HUES6 (cell line): ENCODE measurements around the gene FRMPD2.
"Not testable (repeated sequence)": the region's sequence is repeated elsewhere in the genome, so short reads cannot be mapped to it uniquely, and the experiment has no call there.

Source experiments
- H3K27ac ChIP-seq: 2 replicates; pipeline ENCODE4 v1.7.0; 2013; ENCODE audit warnings: low read depth, mild to moderate bottlenecking, low read length, inconsistent platforms
- H3K27me3 ChIP-seq: 2 replicates; pipeline ENCODE4 v1.6.1; 2013; ENCODE audit warnings: low read length; ENCODE audit not compliant: control insufficient read depth, insufficient read depth
- H3K36me3 ChIP-seq: 2 replicates; pipeline ENCODE4 v1.6.1; 2013; ENCODE audit warnings: low read length; ENCODE audit not compliant: control insufficient read depth, insufficient read depth
- H3K4me1 ChIP-seq: 2 replicates; pipeline ENCODE4 v1.6.1; 2013; ENCODE audit warnings: low read length; ENCODE audit not compliant: control insufficient read depth, insufficient read depth
- H3K4me3 ChIP-seq: 2 replicates; pipeline ENCODE4 v1.5.1; 2013; ENCODE audit warnings: low read depth, low read length
- H3K9ac ChIP-seq: one replicate; pipeline ENCODE4 v1.6.1; 2013; ENCODE audit warnings: mild to moderate bottlenecking, low read length
- H3K9me3 ChIP-seq: 2 replicates; pipeline ENCODE4 v1.6.1; 2013; ENCODE audit warnings: low read depth, low read length; ENCODE audit not compliant: control insufficient read depth, insufficient read depth

FRMPD2 gene

DNA sequence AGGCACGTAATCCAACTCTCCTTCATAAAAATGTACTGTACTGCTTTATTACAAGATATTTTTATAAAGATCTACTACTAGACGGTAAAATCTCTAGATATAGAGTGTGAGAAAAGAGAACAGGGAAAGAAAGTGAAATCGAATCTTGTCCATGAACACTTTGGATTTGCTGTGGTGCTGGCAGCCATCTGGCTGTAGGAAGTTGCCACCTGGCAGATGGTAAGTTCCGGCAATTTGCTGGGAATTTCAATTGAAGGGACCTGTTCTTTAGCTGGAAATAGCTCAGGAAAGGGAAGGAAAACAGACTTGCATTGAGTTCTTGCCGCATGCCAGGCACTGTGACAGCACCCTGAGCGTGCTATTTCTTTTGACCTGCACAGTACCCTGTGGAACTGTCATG is 114.3 kb downstream of the FRMPD2 start:
- not testable (repeated sequence) for H3K9me3 ChIP-seq, H3K9ac ChIP-seq, H3K4me1 ChIP-seq, H3K27me3 ChIP-seq, H3K36me3 ChIP-seq, H3K4me3 ChIP-seq, H3K27ac ChIP-seq

- not testable (repeated sequence) for H3K4me1 ChIP-seq, H3K27me3 ChIP-seq, H3K36me3 ChIP-seq, H3K9ac ChIP-seq, H3K4me3 ChIP-seq, H3K27ac ChIP-seq, H3K9me3 ChIP-seq
These were observed 120.0 kb downstream of the FRMPD2 start for GRCh38 chr10:48154211-48155140.

DNA sequence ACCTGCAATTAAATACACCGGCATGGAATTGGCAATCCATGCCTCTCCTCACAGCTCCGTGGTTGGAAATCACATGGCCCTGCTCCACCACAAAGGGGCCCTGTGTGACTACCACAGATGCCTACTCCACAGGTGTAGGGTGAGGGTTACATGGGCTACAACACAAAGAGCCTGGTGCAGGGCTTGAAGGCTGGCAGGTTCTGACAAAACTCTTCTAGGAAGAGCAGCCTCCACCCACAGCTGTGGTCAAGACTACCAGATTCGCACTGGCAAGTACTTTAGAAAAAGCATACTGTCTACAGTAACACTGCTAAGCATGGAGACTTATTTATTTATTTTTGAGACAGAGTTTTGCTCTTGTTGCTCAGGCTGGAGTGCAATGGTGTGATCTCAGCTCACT is 126.9 kb downstream of the FRMPD2 start:
- not testable (repeated sequence) for H3K27me3 ChIP-seq, H3K27ac ChIP-seq, H3K4me3 ChIP-seq, H3K9ac ChIP-seq, H3K36me3 ChIP-seq, H3K4me1 ChIP-seq, H3K9me3 ChIP-seq

DNA sequence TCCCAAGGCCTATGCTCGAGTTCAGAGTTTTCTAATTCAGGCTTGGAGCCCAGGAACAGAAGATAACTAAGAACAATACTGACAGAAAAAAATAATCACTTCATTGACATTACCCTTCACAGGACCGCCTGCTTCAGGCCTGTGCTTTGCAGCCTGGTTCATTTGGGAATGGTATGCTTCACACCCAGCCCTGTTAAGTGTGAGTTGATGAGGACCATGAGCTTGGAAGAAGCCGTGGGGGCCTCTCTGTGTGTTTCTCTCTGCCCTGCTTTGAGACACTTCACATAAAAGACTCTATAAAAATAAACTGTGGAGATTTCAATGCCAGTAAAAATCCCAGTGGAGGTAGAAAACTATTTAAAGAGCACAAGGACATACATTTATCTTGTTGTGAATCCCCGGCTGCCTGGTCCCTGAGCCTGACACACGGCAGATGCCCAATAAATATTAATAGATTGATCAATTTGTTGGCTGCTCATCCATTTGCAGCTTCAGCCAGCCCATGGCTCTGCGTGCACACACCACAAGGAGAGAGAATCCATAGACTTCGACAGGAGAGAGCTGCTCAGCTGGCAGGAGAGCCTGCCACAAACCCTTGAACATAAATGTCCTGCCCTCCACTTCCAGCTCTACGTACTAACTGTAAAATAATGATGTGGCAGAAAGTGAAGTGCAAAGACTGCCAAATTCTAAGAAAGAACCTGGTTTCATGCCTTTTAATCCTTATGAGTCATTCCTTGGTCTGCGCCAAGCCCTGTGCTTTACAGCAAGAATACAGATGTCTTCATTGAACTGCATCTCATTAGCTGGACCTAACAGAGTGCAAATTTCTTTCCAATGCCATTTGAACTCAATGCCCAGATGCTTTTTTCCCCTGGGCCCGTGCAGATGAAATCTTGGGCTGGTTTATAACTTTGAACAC is 130.5 kb downstream of the FRMPD2 start:
- not testable (repeated sequence) for H3K27me3 ChIP-seq, H3K36me3 ChIP-seq, H3K9ac ChIP-seq, H3K4me3 ChIP-seq, H3K27ac ChIP-seq, H3K9me3 ChIP-seq, H3K4me1 ChIP-seq

- H3K4me1 ChIP-seq, H3K4me3 ChIP-seq, H3K27me3 ChIP-seq, H3K36me3 ChIP-seq, H3K9ac ChIP-seq, H3K27ac ChIP-seq, H3K9me3 ChIP-seq: not testable (repeated sequence)
These were observed 133.5 kb downstream of the FRMPD2 start for GRCh38 chr10:48140949-48141348.

- not testable (repeated sequence) for H3K4me1 ChIP-seq, H3K9me3 ChIP-seq, H3K4me3 ChIP-seq, H3K9ac ChIP-seq, H3K36me3 ChIP-seq, H3K27ac ChIP-seq, H3K27me3 ChIP-seq
These were observed 134.3 kb downstream of the FRMPD2 start for GRCh38 chr10:48139953-48140850.

GRCh38 chr10:48128954-48129353 is 145.5 kb downstream of the FRMPD2 start:
- not testable (repeated sequence) for H3K27me3 ChIP-seq, H3K36me3 ChIP-seq, H3K4me1 ChIP-seq, H3K4me3 ChIP-seq, H3K9me3 ChIP-seq, H3K9ac ChIP-seq, H3K27ac ChIP-seq

- H3K9me3 ChIP-seq, H3K36me3 ChIP-seq, H3K4me3 ChIP-seq, H3K27ac ChIP-seq, H3K4me1 ChIP-seq, H3K9ac ChIP-seq, H3K27me3 ChIP-seq: not testable (repeated sequence)
These were observed 148.2 kb downstream of the FRMPD2 start for GRCh38 chr10:48126251-48126650.

DNA sequence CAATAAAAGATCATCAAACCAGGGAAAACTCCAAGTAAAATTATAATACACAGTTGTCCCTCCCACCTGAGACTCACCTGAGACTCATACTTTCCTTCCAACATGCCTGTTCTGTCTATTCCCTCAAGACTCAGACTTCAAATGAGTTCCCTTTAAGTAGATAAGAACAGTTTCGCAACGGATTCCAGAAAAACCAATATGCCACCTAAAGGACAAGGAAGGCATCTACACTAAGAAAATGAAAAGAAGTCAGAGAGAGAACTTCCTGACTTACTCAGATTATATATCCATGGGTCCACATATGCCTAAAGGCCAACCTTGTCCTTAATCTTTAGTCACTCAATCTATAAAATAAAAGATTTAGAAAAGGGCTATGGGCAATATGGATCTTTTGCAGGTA is 148.9 kb downstream of the FRMPD2 start:
- H3K4me1 ChIP-seq, H3K27me3 ChIP-seq, H3K36me3 ChIP-seq, H3K9ac ChIP-seq, H3K27ac ChIP-seq, H3K9me3 ChIP-seq, H3K4me3 ChIP-seq: not testable (repeated sequence)

DNA sequence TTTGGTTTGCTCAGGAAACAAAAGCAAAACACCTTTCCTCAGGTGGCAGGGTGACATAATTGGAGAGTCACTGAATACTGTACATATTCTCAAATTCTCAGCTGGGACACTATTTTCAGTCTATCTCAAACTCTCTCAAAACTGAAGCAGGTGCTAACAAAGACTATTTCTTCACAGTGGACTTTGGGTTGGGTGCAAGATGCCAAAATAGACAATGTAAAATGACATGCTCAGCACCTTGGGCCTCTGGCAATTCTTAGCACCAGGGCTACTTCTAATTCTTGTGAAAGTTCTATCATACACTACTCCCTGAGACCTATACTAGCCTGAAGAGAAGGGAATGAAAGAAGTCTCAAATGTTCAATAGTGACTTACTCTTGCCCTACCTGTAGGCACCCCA is 151.9 kb downstream of the FRMPD2 start:
- not testable (repeated sequence) for H3K4me3 ChIP-seq, H3K27me3 ChIP-seq, H3K27ac ChIP-seq, H3K4me1 ChIP-seq, H3K9ac ChIP-seq, H3K36me3 ChIP-seq, H3K9me3 ChIP-seq
